Measurements from ENCODE around the gene CEBPZ. TPM values are rescaled to one million over a fixed set of nuclear protein-coding genes. Genes with fewer than 3 reads are reported as not detected.

The CEBPZ gene
- total and polyA plus RNA-seq, 2 donors (not counting 1 experiment from before 2014, with no cell fraction given) = 19.9 to 48.9 TPM

- H3K4me2 ChIP-seq (ENCODE audit: extremely low read depth, insufficient read depth, low read length) = no peak overlapping the region
- H3K9me3 ChIP-seq (ENCODE audit: control insufficient read depth, insufficient read depth, low read depth, low read length) = no peaks in the 10 kb centered on the region
- no peaks in the 10 kb centered on the region for H3K4me1 ChIP-seq (ENCODE audit: control insufficient read depth, extremely low read depth, insufficient read depth, low read length)
- DNase-seq (ENCODE audit: low read depth in 2 of 2) = peak; percentile 86 to 87
- H3K9ac ChIP-seq (ENCODE audit: insufficient read depth, low read length) = no peak overlapping the region
- H2AFZ ChIP-seq (ENCODE audit: low read length) = no peak overlapping the region
- H3K36me3 ChIP-seq (ENCODE audit: control insufficient read depth, insufficient read depth, low read length) = no peaks in the 10 kb centered on the region
- no peak overlapping the region for H3K4me3 ChIP-seq (replicated peaks in 1 of 4; ENCODE audit: control extremely low read depth in 1 of 4, insufficient read depth in 1 of 4, low read depth in 3 of 4, low read length in 4 of 4)
- no peaks in the 10 kb centered on the region for H3K27me3 ChIP-seq (ENCODE audit: control insufficient read depth, insufficient read depth, low read length)
- no peak for TF ChIP-seq EZH2 (IDR thresholded peaks at IDR 0.05; ENCODE audit: low read length, missing control alignments)
- TF ChIP-seq CTCF (conservative IDR thresholded peaks at IDR 0.05 in 1 of 2, IDR thresholded peaks at IDR 0.05 in 1 of 2; ENCODE audit: low read depth in 1 of 2, low read length in 2 of 2) = no peak
- H3K79me2 ChIP-seq (ENCODE audit: control insufficient read depth, insufficient read depth, low read length) = no peaks in the 10 kb centered on the region
- H3K27ac ChIP-seq (ENCODE audit: insufficient read depth, low read length) = no peak overlapping the region
- no peaks in the 10 kb centered on the region for H4K20me1 ChIP-seq (ENCODE audit: control insufficient read depth, extremely low read depth, insufficient read depth, low read length)
Measured at GRCh38 chr2:37189452-37190153, 41.8 kb downstream of the CEBPZ start.

- Histone ChIP-seq H3K4me3 (replicated peaks in 1 of 4; ENCODE audit: control extremely low read depth in 1 of 4, insufficient read depth in 1 of 4, low read depth in 3 of 4, low read length in 4 of 4) (no peak within 1 kb of the TSS), H2AFZ (ENCODE audit: low read length) (no peak within 1 kb of the TSS), H3K4me2 (ENCODE audit: extremely low read depth, insufficient read depth, low read length) (no peak within 1 kb of the TSS), H3K9ac (ENCODE audit: insufficient read depth, low read length) (no peak within 1 kb of the TSS), H3K4me1 (ENCODE audit: control insufficient read depth, extremely low read depth, insufficient read depth, low read length) (no peaks in the 10 kb centered on the region), H3K27ac (ENCODE audit: insufficient read depth, low read length) (no peak within 1 kb of the TSS), H3K27me3 (ENCODE audit: control insufficient read depth, insufficient read depth, low read length) (no peaks in the 10 kb centered on the region), H3K9me3 (ENCODE audit: control insufficient read depth, insufficient read depth, low read depth, low read length) (no peaks in the 10 kb centered on the region), H3K36me3 (ENCODE audit: control insufficient read depth, insufficient read depth, low read length) (no peaks in the 10 kb centered on the region), H3K79me2 (ENCODE audit: control insufficient read depth, insufficient read depth, low read length) (no peaks in the 10 kb centered on the region), H4K20me1 (ENCODE audit: control insufficient read depth, extremely low read depth, insufficient read depth, low read length) (no peaks in the 10 kb centered on the region)
- TF ChIP-seq CTCF (conservative IDR thresholded peaks at IDR 0.05 in 1 of 2, IDR thresholded peaks at IDR 0.05 in 1 of 2; ENCODE audit: low read depth in 1 of 2, low read length in 2 of 2) = no peak
- DNase-seq (ENCODE audit: low read depth in 2 of 2) = no peak
Measured at GRCh38 chr2:37188570-37188969, 42.8 kb downstream of the CEBPZ start, which contains the start of gene SULT6B1. Gene SULT6B1, minus strand, starts transcription at chr2:37188670. Its CDS starts 30 bp downstream, at chr2:37188640.

GRCh38 chr2:37181726-37182684 is 49.4 kb downstream of the CEBPZ start:
- Histone ChIP-seq H2AFZ (ENCODE audit: low read length) (no peak overlapping the region), H3K36me3 (ENCODE audit: control insufficient read depth, insufficient read depth, low read length) (no peaks in the 10 kb centered on the region), H3K9me3 (ENCODE audit: control insufficient read depth, insufficient read depth, low read depth, low read length) (no peaks in the 10 kb centered on the region), H3K4me2 (ENCODE audit: extremely low read depth, insufficient read depth, low read length) (peak overlapping the region; percentile 58), H3K9ac (ENCODE audit: insufficient read depth, low read length) (no peak overlapping the region), H3K27me3 (ENCODE audit: control insufficient read depth, insufficient read depth, low read length) (no peaks in the 10 kb centered on the region), H4K20me1 (ENCODE audit: control insufficient read depth, extremely low read depth, insufficient read depth, low read length) (no peaks in the 10 kb centered on the region), H3K79me2 (ENCODE audit: control insufficient read depth, insufficient read depth, low read length) (no peaks in the 10 kb centered on the region), H3K4me3 (replicated peaks in 1 of 4; ENCODE audit: control extremely low read depth in 1 of 4, insufficient read depth in 1 of 4, low read depth in 3 of 4, low read length in 4 of 4) (no peak overlapping the region), H3K27ac (ENCODE audit: insufficient read depth, low read length) (no peak overlapping the region), H3K4me1 (ENCODE audit: control insufficient read depth, extremely low read depth, insufficient read depth, low read length) (peaks cover 2% of the 10 kb centered on the region)
- TF ChIP-seq EZH2 (IDR thresholded peaks at IDR 0.05; ENCODE audit: low read length, missing control alignments) = no peak
- TF ChIP-seq CTCF (conservative IDR thresholded peaks at IDR 0.05 in 1 of 2, IDR thresholded peaks at IDR 0.05 in 1 of 2; ENCODE audit: low read depth in 1 of 2, low read length in 2 of 2) = no peak
- DNase-seq (ENCODE audit: low read depth in 2 of 2) = peak; percentile 34 to 93
